GM13976 (cell line): ENCODE data around the gene CACNA2D4.

Experiments used
- DNase-seq: peaks from one replicate; pipeline ENCODE4 v3.0.0; 2012; ENCODE audit warnings: low spot score
- CTCF ChIP-seq: IDR thresholded peaks from 2 replicates; pipeline ENCODE4 v1.5.1; 2012; ENCODE audit warnings: borderline replicate concordance, mild to moderate bottlenecking; ENCODE audit not compliant: insufficient read depth; ENCODE audit errors: extremely low read depth, missing control alignments, control extremely low read depth
- in situ Hi-C: fragments of 300-500 bp; cut with MboI; formaldehyde crosslinking; loops from one replicate; pipeline ENCODE4 v1.12.0; 2022; ENCODE audit warnings: low sequenced_read_pairs, mixed read lengths, inconsistent platforms; ENCODE audit not compliant: unreplicated experiment

Gene CACNA2D4

GRCh38 chr12:1810931-1811280 lies 107.5 kb downstream of the CACNA2D4 start:
- no peak for DNase-seq
- in situ Hi-C loops: loop anchor here (25.0 kb wide), 1 partner anchor 226 kb away; no protein-coding TSS in a partner anchor
- TF ChIP-seq CTCF: no peak

- no peak for DNase-seq
- in situ Hi-C loops: loop anchor here (25.0 kb wide), 1 partner anchor 227 kb away; no protein-coding TSS in a partner anchor
- no peak for TF ChIP-seq CTCF
These were observed 108.1 kb downstream of the CACNA2D4 start for GRCh38 chr12:1810201-1810930.

- no peak for DNase-seq
- no peak for TF ChIP-seq CTCF
- in situ Hi-C loops: loop anchor here (25.0 kb wide), 1 partner anchor 228 kb away; no protein-coding TSS in a partner anchor
These were observed 108.8 kb downstream of the CACNA2D4 start for GRCh38 chr12:1809591-1810190.

- TF ChIP-seq CTCF: no peak
- DNase-seq: no peak
- in situ Hi-C loops: loop anchor here (25.0 kb wide), 1 partner anchor 228 kb away; no protein-coding TSS in a partner anchor
These were observed 109.5 kb downstream of the CACNA2D4 start for GRCh38 chr12:1808798-1809480.

- TF ChIP-seq CTCF: no peak
- DNase-seq: no peak
- in situ Hi-C loops: loop anchor here (25.0 kb wide), 1 partner anchor 229 kb away; no protein-coding TSS in a partner anchor
These were observed 110.2 kb downstream of the CACNA2D4 start for GRCh38 chr12:1808036-1808797.
